Uterus (tissue), 2 donors: ENCODE results near the gene BCAS4.
"Not testable (repeated sequence)": the region's sequence is repeated elsewhere in the genome, so short reads cannot be mapped to it uniquely, and the experiment has no call there.

Source experiments
- POLR2A ChIP-seq, 2 donors: fragments of 450-650 bp; IDR thresholded peaks; one replicate each; pipeline ENCODE4 v1.6.1; 2016; ENCODE audit warnings: antibody characterized with exemption in 2 of 2, mild to moderate bottlenecking in 1 of 2, moderate library complexity in 1 of 2
- TF ChIP-seq, protein P1 (sequence below), 4 experiments: fragments of 200-600 bp in 2 of 4; fragments of 450-650 bp in 2 of 4; sonication (generic) in 2 of 4; IDR thresholded peaks; one replicate each; pipeline ENCODE4 v1.5.1; 2016 to 2019; ENCODE audit warnings: antibody characterized with exemption in 4 of 4, mild to moderate bottlenecking in 2 of 4, moderate library complexity in 1 of 4

DNA sequence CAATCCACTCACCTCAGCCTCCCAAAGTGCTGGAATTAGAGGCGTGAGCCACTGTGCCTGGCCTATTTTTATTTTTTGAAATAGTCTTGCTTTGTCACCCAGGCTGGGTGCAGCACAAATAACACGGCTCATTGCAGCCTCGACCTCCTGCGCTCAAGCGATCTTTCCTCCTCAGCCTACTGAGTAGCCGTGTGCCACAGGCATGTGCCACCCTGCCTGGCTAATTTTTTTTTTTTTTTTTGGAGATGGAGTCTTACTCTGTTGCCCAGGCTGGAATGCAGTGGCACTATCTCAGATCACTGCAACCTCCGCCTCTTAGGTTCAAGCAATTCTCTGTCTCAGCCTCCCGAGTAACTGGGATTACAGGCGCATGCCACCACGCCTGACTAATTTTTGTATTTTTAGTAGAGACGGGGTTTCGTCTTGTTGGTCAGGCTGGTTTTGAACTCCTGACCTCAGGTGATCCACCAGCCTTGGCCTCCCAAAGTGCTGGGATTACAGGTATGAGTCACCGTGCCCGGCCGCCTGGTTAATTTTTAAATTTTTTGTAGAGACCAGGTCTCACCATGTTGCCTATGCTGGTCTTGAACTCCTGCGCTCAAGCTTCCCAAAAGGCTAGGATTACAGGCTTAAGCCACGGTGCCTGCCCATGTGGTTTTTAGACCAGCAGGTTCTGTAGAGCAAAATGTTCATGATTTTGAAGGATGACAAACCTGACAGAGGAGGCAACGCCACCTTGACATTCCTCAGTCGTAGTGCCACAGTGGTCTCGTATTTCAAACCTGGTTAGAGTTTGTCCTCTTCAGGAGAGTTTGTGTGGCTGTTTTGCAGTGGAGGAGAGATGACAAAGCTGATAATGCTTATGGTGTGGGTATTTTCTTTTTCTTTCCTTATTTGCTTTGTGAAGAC is 31.1 kb upstream of the BCAS4 start:
- not testable (repeated sequence) for TF ChIP-seq POLR2A (IDR thresholded peaks at IDR 0.05)
- TF ChIP-seq, protein P1, sequence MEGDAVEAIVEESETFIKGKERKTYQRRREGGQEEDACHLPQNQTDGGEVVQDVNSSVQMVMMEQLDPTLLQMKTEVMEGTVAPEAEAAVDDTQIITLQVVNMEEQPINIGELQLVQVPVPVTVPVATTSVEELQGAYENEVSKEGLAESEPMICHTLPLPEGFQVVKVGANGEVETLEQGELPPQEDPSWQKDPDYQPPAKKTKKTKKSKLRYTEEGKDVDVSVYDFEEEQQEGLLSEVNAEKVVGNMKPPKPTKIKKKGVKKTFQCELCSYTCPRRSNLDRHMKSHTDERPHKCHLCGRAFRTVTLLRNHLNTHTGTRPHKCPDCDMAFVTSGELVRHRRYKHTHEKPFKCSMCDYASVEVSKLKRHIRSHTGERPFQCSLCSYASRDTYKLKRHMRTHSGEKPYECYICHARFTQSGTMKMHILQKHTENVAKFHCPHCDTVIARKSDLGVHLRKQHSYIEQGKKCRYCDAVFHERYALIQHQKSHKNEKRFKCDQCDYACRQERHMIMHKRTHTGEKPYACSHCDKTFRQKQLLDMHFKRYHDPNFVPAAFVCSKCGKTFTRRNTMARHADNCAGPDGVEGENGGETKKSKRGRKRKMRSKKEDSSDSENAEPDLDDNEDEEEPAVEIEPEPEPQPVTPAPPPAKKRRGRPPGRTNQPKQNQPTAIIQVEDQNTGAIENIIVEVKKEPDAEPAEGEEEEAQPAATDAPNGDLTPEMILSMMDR (IDR thresholded peaks at IDR 0.05), result not testable (repeated sequence)
